Liver (tissue), 3 donors: ENCODE measurements around the gene GPHA2.

Experiments
- GABPA ChIP-seq, 2 donors: IDR thresholded peaks in 1 of 2; conservative IDR thresholded peaks in 1 of 2; 2 replicates each; pipeline ENCODE4 v1.6.1; 2016; ENCODE audit warnings: antibody characterized with exemption in 2 of 2, mild to moderate bottlenecking in 1 of 2, moderate library complexity in 1 of 2
- HNF4G ChIP-seq: IDR thresholded peaks from 2 replicates; pipeline ENCODE4 v1.6.1; 2016; ENCODE audit warnings: antibody characterized with exemption
- JUND ChIP-seq, 2 donors: IDR thresholded peaks; 2 replicates each; pipeline ENCODE4 v1.6.1; 2016; ENCODE audit warnings: antibody characterized with exemption in 2 of 2
- NR2F2 ChIP-seq: IDR thresholded peaks from 2 replicates; pipeline ENCODE4 v1.6.1; 2016; ENCODE audit warnings: antibody characterized with exemption
- RAD21 ChIP-seq, 2 donors: IDR thresholded peaks; 2 replicates each; pipeline ENCODE4 v1.6.1; 2016; ENCODE audit warnings: antibody characterized with exemption in 2 of 2, mild to moderate bottlenecking in 2 of 2
- SP1 ChIP-seq: IDR thresholded peaks from 2 replicates; pipeline ENCODE4 v1.6.1; 2018; ENCODE audit warnings: antibody characterized with exemption, mild to moderate bottlenecking
- TAF1 ChIP-seq: conservative IDR thresholded peaks from 2 replicates; pipeline ENCODE4 v1.6.1; 2016; ENCODE audit warnings: antibody characterized with exemption, mild to moderate bottlenecking
- TF ChIP-seq, protein P1 (sequence below): fragments of 150-350 bp; IDR thresholded peaks from 2 replicates; pipeline ENCODE4 v1.5.1; 2017; ENCODE audit warnings: improper control_type of control experiment, low read depth, low read length; ENCODE audit not compliant: missing input control
- TF ChIP-seq, protein P2 (sequence below): IDR thresholded peaks from 2 replicates; pipeline ENCODE4 v1.6.1; 2016; ENCODE audit warnings: antibody characterized with exemption, mild to moderate bottlenecking
- TF ChIP-seq, protein P3 (sequence below): IDR thresholded peaks from 2 replicates; pipeline ENCODE4 v1.6.1; 2016; ENCODE audit warnings: antibody characterized with exemption
- TF ChIP-seq, protein P4 (sequence below): IDR thresholded peaks from 2 replicates; pipeline ENCODE4 v1.6.1; 2016; ENCODE audit warnings: antibody characterized with exemption
- TF ChIP-seq, protein P5 (sequence below): IDR thresholded peaks from 2 replicates; pipeline ENCODE4 v1.6.1; 2016; ENCODE audit warnings: antibody characterized with exemption
- donor health status: healthy.
- donor health status: healthy.

DNA sequence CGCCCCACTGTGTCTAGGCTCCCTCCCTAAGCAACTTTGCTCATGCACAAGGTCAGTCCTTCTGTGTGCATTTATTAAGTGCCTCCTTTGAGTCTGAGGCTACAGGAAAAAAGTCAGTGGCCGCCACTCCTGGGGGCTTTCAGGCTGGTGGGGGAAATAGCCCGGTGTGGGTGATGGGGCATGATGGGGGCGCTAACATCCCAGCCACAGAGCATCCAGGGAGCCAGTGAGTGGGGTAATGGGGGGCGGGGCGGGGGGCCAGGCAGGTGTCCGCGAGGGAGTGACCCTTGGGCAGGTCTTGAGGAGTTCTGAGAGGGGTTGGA lies 47.3 kb downstream of the GPHA2 start:
- TF ChIP-seq, protein P1, sequence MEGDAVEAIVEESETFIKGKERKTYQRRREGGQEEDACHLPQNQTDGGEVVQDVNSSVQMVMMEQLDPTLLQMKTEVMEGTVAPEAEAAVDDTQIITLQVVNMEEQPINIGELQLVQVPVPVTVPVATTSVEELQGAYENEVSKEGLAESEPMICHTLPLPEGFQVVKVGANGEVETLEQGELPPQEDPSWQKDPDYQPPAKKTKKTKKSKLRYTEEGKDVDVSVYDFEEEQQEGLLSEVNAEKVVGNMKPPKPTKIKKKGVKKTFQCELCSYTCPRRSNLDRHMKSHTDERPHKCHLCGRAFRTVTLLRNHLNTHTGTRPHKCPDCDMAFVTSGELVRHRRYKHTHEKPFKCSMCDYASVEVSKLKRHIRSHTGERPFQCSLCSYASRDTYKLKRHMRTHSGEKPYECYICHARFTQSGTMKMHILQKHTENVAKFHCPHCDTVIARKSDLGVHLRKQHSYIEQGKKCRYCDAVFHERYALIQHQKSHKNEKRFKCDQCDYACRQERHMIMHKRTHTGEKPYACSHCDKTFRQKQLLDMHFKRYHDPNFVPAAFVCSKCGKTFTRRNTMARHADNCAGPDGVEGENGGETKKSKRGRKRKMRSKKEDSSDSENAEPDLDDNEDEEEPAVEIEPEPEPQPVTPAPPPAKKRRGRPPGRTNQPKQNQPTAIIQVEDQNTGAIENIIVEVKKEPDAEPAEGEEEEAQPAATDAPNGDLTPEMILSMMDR = no peak
- TF ChIP-seq HNF4G (no peak), JUND (IDR thresholded peaks at IDR 0.05) (no peak), NR2F2 (no peak), RAD21 (IDR thresholded peaks at IDR 0.05) (no peak), TAF1 (no peak), GABPA (IDR thresholded peaks at IDR 0.05 in 1 of 2, conservative IDR thresholded peaks at IDR 0.05 in 1 of 2) (no peak), SP1 (no peak)
- TF ChIP-seq, protein P2, sequence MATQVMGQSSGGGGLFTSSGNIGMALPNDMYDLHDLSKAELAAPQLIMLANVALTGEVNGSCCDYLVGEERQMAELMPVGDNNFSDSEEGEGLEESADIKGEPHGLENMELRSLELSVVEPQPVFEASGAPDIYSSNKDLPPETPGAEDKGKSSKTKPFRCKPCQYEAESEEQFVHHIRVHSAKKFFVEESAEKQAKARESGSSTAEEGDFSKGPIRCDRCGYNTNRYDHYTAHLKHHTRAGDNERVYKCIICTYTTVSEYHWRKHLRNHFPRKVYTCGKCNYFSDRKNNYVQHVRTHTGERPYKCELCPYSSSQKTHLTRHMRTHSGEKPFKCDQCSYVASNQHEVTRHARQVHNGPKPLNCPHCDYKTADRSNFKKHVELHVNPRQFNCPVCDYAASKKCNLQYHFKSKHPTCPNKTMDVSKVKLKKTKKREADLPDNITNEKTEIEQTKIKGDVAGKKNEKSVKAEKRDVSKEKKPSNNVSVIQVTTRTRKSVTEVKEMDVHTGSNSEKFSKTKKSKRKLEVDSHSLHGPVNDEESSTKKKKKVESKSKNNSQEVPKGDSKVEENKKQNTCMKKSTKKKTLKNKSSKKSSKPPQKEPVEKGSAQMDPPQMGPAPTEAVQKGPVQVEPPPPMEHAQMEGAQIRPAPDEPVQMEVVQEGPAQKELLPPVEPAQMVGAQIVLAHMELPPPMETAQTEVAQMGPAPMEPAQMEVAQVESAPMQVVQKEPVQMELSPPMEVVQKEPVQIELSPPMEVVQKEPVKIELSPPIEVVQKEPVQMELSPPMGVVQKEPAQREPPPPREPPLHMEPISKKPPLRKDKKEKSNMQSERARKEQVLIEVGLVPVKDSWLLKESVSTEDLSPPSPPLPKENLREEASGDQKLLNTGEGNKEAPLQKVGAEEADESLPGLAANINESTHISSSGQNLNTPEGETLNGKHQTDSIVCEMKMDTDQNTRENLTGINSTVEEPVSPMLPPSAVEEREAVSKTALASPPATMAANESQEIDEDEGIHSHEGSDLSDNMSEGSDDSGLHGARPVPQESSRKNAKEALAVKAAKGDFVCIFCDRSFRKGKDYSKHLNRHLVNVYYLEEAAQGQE = no peak
- TF ChIP-seq, protein P3, sequence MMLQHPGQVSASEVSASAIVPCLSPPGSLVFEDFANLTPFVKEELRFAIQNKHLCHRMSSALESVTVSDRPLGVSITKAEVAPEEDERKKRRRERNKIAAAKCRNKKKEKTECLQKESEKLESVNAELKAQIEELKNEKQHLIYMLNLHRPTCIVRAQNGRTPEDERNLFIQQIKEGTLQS = no peak
- TF ChIP-seq, protein P4, sequence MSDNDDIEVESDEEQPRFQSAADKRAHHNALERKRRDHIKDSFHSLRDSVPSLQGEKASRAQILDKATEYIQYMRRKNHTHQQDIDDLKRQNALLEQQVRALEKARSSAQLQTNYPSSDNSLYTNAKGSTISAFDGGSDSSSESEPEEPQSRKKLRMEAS = no peak
- TF ChIP-seq, protein P5, sequence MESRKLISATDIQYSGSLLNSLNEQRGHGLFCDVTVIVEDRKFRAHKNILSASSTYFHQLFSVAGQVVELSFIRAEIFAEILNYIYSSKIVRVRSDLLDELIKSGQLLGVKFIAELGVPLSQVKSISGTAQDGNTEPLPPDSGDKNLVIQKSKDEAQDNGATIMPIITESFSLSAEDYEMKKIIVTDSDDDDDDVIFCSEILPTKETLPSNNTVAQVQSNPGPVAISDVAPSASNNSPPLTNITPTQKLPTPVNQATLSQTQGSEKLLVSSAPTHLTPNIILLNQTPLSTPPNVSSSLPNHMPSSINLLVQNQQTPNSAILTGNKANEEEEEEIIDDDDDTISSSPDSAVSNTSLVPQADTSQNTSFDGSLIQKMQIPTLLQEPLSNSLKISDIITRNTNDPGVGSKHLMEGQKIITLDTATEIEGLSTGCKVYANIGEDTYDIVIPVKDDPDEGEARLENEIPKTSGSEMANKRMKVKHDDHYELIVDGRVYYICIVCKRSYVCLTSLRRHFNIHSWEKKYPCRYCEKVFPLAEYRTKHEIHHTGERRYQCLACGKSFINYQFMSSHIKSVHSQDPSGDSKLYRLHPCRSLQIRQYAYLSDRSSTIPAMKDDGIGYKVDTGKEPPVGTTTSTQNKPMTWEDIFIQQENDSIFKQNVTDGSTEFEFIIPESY = no peak
